Activated CD8-positive, alpha-beta T cell treated with anti-CD3 and anti-CD28 coated beads for 36 hours (primary cell): ENCODE results near the gene LRRIQ4. TPM values are rescaled to one million over a fixed set of nuclear protein-coding genes. Genes with fewer than 3 reads are reported as not detected.

Experiments
- ATAC-seq: fragments of 200-7000 bp; cut with Tn5 transposase; one replicate; pipeline ENCODE4 v1.10.0; 2021; ENCODE audit warnings: mild to moderate bottlenecking, moderate library complexity
- CTCF ChIA-PET: fragments of 350-600 bp; sonication (Branson Sonifier 250); formaldehyde crosslinking; loops from one replicate; lab custom pipeline; 2021; ENCODE audit warnings: antibody characterized with exemption; lab: Charles Lee
- POLR2A ChIA-PET: fragments of 350-600 bp; sonication (Branson Sonifier 250); formaldehyde crosslinking; loops from one replicate; lab custom pipeline; 2021; ENCODE audit warnings: antibody characterized with exemption; lab: Charles Lee
- DNase-seq: peaks from one replicate; pipeline ENCODE4 v3.0.0-alpha.2; 2020
- H3K27ac Mint-ChIP-seq: one replicate; pipeline ENCODE4 v1.8.0; 2021; ENCODE audit warnings: mild to moderate bottlenecking, mixed read lengths
- H3K27me3 Mint-ChIP-seq: one replicate; pipeline ENCODE4 v1.8.0; 2021; ENCODE audit warnings: mixed read lengths
- H3K36me3 Mint-ChIP-seq: one replicate; pipeline ENCODE4 v1.8.0; 2021; ENCODE audit warnings: low read depth, mixed read lengths
- H3K4me1 Mint-ChIP-seq: one replicate; pipeline ENCODE4 v1.8.0; 2021; ENCODE audit warnings: low read depth, mixed read lengths
- H3K4me3 Mint-ChIP-seq: one replicate; pipeline ENCODE4 v1.8.0; 2021; ENCODE audit warnings: mild to moderate bottlenecking, moderate library complexity, mixed read lengths
- H3K9me3 Mint-ChIP-seq: one replicate; pipeline ENCODE4 v1.8.0; 2021; ENCODE audit warnings: mixed read lengths
- CTCF ChIP-seq: fragments of 200-600 bp; IDR thresholded peaks from one replicate; pipeline ENCODE4 v1.8.0; 2022; ENCODE audit warnings: antibody characterized with exemption, mild to moderate bottlenecking
- intact Hi-C: fragments of 100-400 bp; cut with micrococcal nuclease; formaldehyde crosslinking; loops from one replicate; pipeline ENCODE4 v1.10.0; 2022
- total RNA-seq, 2 experiments: library from RNA; stranded (reverse); gene quantifications; one replicate each; pipeline ENCODE4 v1.2.3, GENCODE V29; 2021

The LRRIQ4 gene
- total RNA-seq, 2 experiments from 2014 or later = 0.18 TPM; not detected in 1

GRCh38 chr3:169855514-169855913, 42.8 kb downstream of the LRRIQ4 start:
- ATAC-seq (no peak), DNase-seq (no peak)
- Mint-ChIP-seq H3K27ac (no peak overlapping the region), H3K4me3 (no peak overlapping the region), H3K9me3 (no peaks in the 10 kb centered on the region), H3K4me1 (no peaks in the 10 kb centered on the region), H3K36me3 (no peaks in the 10 kb centered on the region), H3K27me3 (peaks cover 14% of the 10 kb centered on the region)
- POLR2A ChIA-PET = no interaction called here
- TF ChIP-seq CTCF = no peak
- CTCF ChIA-PET = no interaction called here
- intact Hi-C loops = no loop called here

- no peaks in the 10 kb centered on the region for H3K9me3 Mint-ChIP-seq
- ATAC-seq (no peak), DNase-seq (no peak)
- no peak overlapping the region for H3K4me3 Mint-ChIP-seq
- no peak overlapping the region for H3K27ac Mint-ChIP-seq
- no peak for TF ChIP-seq CTCF
- ChIA-PET POLR2A (interaction anchor here (1.0 kb wide), 1 partner anchor 31 kb away, joined by 3 read pairs; no protein-coding TSS in a partner anchor), CTCF (no interaction called here)
- no peaks in the 10 kb centered on the region for H3K4me1 Mint-ChIP-seq
- no peaks in the 10 kb centered on the region for H3K36me3 Mint-ChIP-seq
- intact Hi-C loops = no loop called here
- peaks cover 16% of the 10 kb centered on the region for H3K27me3 Mint-ChIP-seq
Observed at GRCh38 chr3:169857811-169858210, 45.1 kb downstream of the LRRIQ4 start.

- no peak for DNase-seq
- Mint-ChIP-seq H3K36me3 (no peaks in the 10 kb centered on the region), H3K27ac (no peak overlapping the region), H3K4me3 (no peak overlapping the region), H3K27me3 (peaks cover 12% of the 10 kb centered on the region), H3K9me3 (no peaks in the 10 kb centered on the region), H3K4me1 (peaks cover 19% of the 10 kb centered on the region)
- intact Hi-C loops = loop anchor here (5.0 to 10.0 kb wide), 2 partner anchors 105 to 193 kb away; partner anchors contain the start of gene SEC62
- CTCF ChIA-PET = interaction anchor here (0.6 to 2.9 kb wide), 8 partner anchors 10 to 552 kb away, joined by 3 to 16 read pairs (median 6); partner anchors contain the start of genes SEC62 and TERC
- ATAC-seq = no peak
- POLR2A ChIA-PET = no interaction called here
- no peak for TF ChIP-seq CTCF
Observed at GRCh38 chr3:169861871-169862270, 49.2 kb downstream of the LRRIQ4 start.

GRCh38 chr3:169863458-169863899, 50.8 kb downstream of the LRRIQ4 start:
- Mint-ChIP-seq H3K4me3 (no peak overlapping the region), H3K36me3 (no peaks in the 10 kb centered on the region), H3K27me3 (peaks cover 6% of the 10 kb centered on the region), H3K9me3 (no peaks in the 10 kb centered on the region), H3K27ac (no peak overlapping the region), H3K4me1 (peaks cover 19% of the 10 kb centered on the region)
- peak; percentile 95 for TF ChIP-seq CTCF
- peak; percentile 78 for DNase-seq
- POLR2A ChIA-PET = no interaction called here
- CTCF ChIA-PET = interaction anchor here (0.7 to 2.9 kb wide), 17 partner anchors 13 to 190 kb away, joined by 3 to 16 read pairs (median 3); partner anchors contain the start of genes SEC62 and TERC
- peak; percentile 56 for ATAC-seq
- intact Hi-C loops = loop anchor here (5.0 to 10.0 kb wide), 2 partner anchors 104 to 191 kb away; partner anchors contain the start of gene SEC62

GRCh38 chr3:169864270-169864669, 51.6 kb downstream of the LRRIQ4 start:
- peaks cover 6% of the 10 kb centered on the region for H3K27me3 Mint-ChIP-seq
- no peak for DNase-seq
- H3K9me3 Mint-ChIP-seq = no peaks in the 10 kb centered on the region
- no peaks in the 10 kb centered on the region for H3K36me3 Mint-ChIP-seq
- peaks cover 19% of the 10 kb centered on the region for H3K4me1 Mint-ChIP-seq
- no peak overlapping the region for H3K27ac Mint-ChIP-seq
- CTCF ChIA-PET = interaction anchor here (0.9 to 2.9 kb wide), 3 partner anchors 102 to 189 kb away, joined by 3 to 14 read pairs (median 12); partner anchors contain the start of gene SEC62
- no peak for TF ChIP-seq CTCF
- POLR2A ChIA-PET = no interaction called here
- intact Hi-C loops = loop anchor here (5.0 to 10.0 kb wide), 2 partner anchors 103 to 191 kb away; partner anchors contain the start of gene SEC62
- no peak overlapping the region for H3K4me3 Mint-ChIP-seq
- no peak for ATAC-seq
